ENCODE data around the gene ALDH3A1.

DNA sequence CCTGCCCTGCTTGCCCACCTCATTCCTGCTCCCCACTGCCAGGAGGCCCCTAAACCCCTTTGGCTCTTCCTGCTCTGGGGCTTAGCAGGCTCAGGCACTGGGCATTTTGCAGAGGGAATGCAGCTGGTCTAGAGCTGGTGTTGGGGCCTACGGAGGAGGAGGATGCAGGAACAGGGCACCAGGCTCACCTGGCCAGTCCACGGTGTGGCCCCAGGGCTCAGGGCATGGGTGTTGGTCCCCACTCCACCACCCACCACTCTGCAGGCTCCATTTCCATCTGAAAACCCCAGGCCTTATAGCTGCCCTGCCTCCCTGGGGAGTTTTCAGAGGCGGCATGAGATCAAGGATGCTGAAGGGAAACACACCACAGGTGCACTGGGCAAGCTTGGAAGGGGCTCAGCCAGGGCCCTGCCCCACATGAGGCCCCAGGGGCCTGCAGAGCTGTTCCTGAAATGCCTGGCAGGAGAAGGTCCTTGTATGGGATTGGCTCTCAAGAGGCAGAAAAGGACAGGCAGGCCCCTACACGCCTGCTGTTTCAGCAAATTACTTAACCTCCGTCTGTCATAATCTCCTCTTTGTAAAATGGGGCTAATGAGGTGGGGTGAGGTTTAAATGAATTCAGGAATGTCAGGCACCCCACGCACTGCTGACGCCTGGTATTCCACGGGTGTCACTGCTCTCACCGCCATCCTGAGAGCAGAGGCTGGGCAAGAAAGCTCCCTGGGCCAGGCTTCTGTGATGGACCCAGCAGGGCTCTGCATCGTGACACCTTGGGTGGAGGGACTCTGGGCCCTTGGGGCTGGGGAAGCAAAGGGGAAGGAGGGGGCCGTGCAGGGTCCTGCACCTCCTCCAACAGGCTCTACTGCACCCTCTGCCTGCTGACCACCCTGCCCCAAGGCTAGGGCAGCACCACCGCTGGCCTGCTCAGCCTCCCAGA, 41.0 kb downstream of the ALDH3A1 start:
- TF ChIP-seq, protein P1, sequence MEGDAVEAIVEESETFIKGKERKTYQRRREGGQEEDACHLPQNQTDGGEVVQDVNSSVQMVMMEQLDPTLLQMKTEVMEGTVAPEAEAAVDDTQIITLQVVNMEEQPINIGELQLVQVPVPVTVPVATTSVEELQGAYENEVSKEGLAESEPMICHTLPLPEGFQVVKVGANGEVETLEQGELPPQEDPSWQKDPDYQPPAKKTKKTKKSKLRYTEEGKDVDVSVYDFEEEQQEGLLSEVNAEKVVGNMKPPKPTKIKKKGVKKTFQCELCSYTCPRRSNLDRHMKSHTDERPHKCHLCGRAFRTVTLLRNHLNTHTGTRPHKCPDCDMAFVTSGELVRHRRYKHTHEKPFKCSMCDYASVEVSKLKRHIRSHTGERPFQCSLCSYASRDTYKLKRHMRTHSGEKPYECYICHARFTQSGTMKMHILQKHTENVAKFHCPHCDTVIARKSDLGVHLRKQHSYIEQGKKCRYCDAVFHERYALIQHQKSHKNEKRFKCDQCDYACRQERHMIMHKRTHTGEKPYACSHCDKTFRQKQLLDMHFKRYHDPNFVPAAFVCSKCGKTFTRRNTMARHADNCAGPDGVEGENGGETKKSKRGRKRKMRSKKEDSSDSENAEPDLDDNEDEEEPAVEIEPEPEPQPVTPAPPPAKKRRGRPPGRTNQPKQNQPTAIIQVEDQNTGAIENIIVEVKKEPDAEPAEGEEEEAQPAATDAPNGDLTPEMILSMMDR (IDR thresholded peaks at IDR 0.05): no peak
- no peak for TF ChIP-seq POLR2A (IDR thresholded peaks at IDR 0.05)
